Osteoblast (primary cell): Measurements from ENCODE around the gene SEMA4A. TPM values are rescaled to one million over a fixed set of nuclear protein-coding genes. Genes with fewer than 3 reads are reported as not detected.

Source experiments
- DNase-seq: peaks from one replicate; pipeline ENCODE4 v3.0.0; 2011; ENCODE audit warnings: low spot score, mixed read lengths; ENCODE audit not compliant: insufficient read length; ENCODE audit errors: missing footprints
- H2AFZ ChIP-seq: 2 replicates; pipeline ENCODE4 v1.6.0; 2011; ENCODE audit warnings: mild to moderate bottlenecking, low read length
- H3K27ac ChIP-seq: 2 replicates; pipeline ENCODE4 v1.5.1; 2011; ENCODE audit warnings: mild to moderate bottlenecking, low read depth, low read length, moderate library complexity
- H3K27me3 ChIP-seq: 2 replicates; pipeline ENCODE4 v1.6.0; 2012; ENCODE audit warnings: mild to moderate bottlenecking, control low read depth, inconsistent platforms, low read length, moderate library complexity; ENCODE audit not compliant: insufficient read depth
- H3K36me3 ChIP-seq: 2 replicates; pipeline ENCODE4 v1.5.1; 2011; ENCODE audit warnings: mild to moderate bottlenecking, low read length, control low read depth, moderate library complexity; ENCODE audit not compliant: insufficient read depth
- H3K4me1 ChIP-seq: 2 replicates; pipeline ENCODE4 v1.5.1; 2011; ENCODE audit warnings: mild to moderate bottlenecking, low read length, control low read depth, moderate library complexity; ENCODE audit not compliant: insufficient read depth
- H3K4me2 ChIP-seq: 2 replicates; pipeline ENCODE4 v1.6.0; 2011; ENCODE audit warnings: mild to moderate bottlenecking, low read length; ENCODE audit not compliant: insufficient read depth
- H3K4me3 ChIP-seq: fragments of 200-600 bp; sonication (generic); 3 replicates; pipeline ENCODE4 v1.5.1; 2012; ENCODE audit warnings: mild to moderate bottlenecking, low read length, inconsistent platforms; ENCODE audit not compliant: insufficient read depth
- H3K79me2 ChIP-seq: 2 replicates; pipeline ENCODE4 v1.6.0; 2012; ENCODE audit warnings: mild to moderate bottlenecking, low read length, control low read depth, inconsistent platforms; ENCODE audit not compliant: insufficient read depth
- H3K9me3 ChIP-seq: 2 replicates; pipeline ENCODE4 v1.5.1; 2011; ENCODE audit warnings: low read depth, low read length, control low read depth
- H4K20me1 ChIP-seq: 2 replicates; pipeline ENCODE4 v1.6.0; 2012; ENCODE audit warnings: mild to moderate bottlenecking, low read length, control low read depth; ENCODE audit not compliant: insufficient read depth
- CTCF ChIP-seq: IDR thresholded peaks from 2 replicates; pipeline ENCODE4 v1.5.1; 2011; ENCODE audit warnings: mild to moderate bottlenecking, low read depth, low read length, moderate library complexity; ENCODE audit errors: extremely low read depth
- total RNA-seq: library from RNA; depleted of rRNA; stranded (reverse); fragments of >200 nt; gene quantifications from 2 replicates; pipeline ENCODE4 v1.2.3, GENCODE V29; 2012

Gene SEMA4A
- total RNA-seq, 1 donor: 1.8 TPM

- no peaks in the 10 kb centered on the region for H3K27me3 ChIP-seq
- H3K4me3 ChIP-seq: no peak overlapping the region
- H3K4me2 ChIP-seq: no peak overlapping the region
- H4K20me1 ChIP-seq: no peaks in the 10 kb centered on the region
- no peak for DNase-seq
- H3K27ac ChIP-seq: no peak overlapping the region
- H3K79me2 ChIP-seq: no peaks in the 10 kb centered on the region
- no peaks in the 10 kb centered on the region for H3K9me3 ChIP-seq
- peaks cover 12% of the 10 kb centered on the region for H3K4me1 ChIP-seq
- H3K36me3 ChIP-seq: no peaks in the 10 kb centered on the region
- TF ChIP-seq CTCF: no peak
- no peak overlapping the region for H2AFZ ChIP-seq
Measured at GRCh38 chr1:156157966-156158365, 4.6 kb downstream of the SEMA4A start.

GRCh38 chr1:156160000-156160742 is 6.8 kb downstream of the SEMA4A start:
- peak overlapping the region; percentile 64 for H2AFZ ChIP-seq
- peak overlapping the region; percentile 60 for H3K4me2 ChIP-seq
- H4K20me1 ChIP-seq: no peaks in the 10 kb centered on the region
- TF ChIP-seq CTCF: no peak
- H3K4me3 ChIP-seq: peak overlapping the region; percentile 41
- no peaks in the 10 kb centered on the region for H3K27me3 ChIP-seq
- no peaks in the 10 kb centered on the region for H3K79me2 ChIP-seq
- H3K27ac ChIP-seq: no peak overlapping the region
- no peaks in the 10 kb centered on the region for H3K9me3 ChIP-seq
- H3K4me1 ChIP-seq: peaks cover 23% of the 10 kb centered on the region
- no peak for DNase-seq
- H3K36me3 ChIP-seq: no peaks in the 10 kb centered on the region

- Histone ChIP-seq H3K4me2 (peak overlapping the region; percentile 60), H2AFZ (peak overlapping the region; percentile 64), H3K36me3 (no peaks in the 10 kb centered on the region), H3K27ac (no peak overlapping the region), H3K4me3 (peak overlapping the region; percentile 41), H3K4me1 (peaks cover 23% of the 10 kb centered on the region), H4K20me1 (no peaks in the 10 kb centered on the region), H3K79me2 (no peaks in the 10 kb centered on the region), H3K9me3 (no peaks in the 10 kb centered on the region), H3K27me3 (no peaks in the 10 kb centered on the region)
- no peak for TF ChIP-seq CTCF
- DNase-seq: peak; percentile 90
Measured at GRCh38 chr1:156160743-156161171, 7.4 kb downstream of the SEMA4A start.

GRCh38 chr1:156162430-156163037 is 9.1 kb downstream of the SEMA4A start:
- Histone ChIP-seq H3K27ac (peak overlapping the region; percentile 58), H3K79me2 (no peaks in the 10 kb centered on the region), H3K36me3 (no peaks in the 10 kb centered on the region), H3K4me3 (no peak overlapping the region), H3K4me2 (no peak overlapping the region), H2AFZ (no peak overlapping the region), H4K20me1 (no peaks in the 10 kb centered on the region), H3K27me3 (no peaks in the 10 kb centered on the region), H3K9me3 (no peaks in the 10 kb centered on the region), H3K4me1 (peaks cover 23% of the 10 kb centered on the region)
- no peak for TF ChIP-seq CTCF
- peak; percentile 73 for DNase-seq
